GM12801 (cell line): ENCODE results near the gene LOC101059915.
"Not testable (repeated sequence)": the region's sequence is repeated elsewhere in the genome, so short reads cannot be mapped to it uniquely, and the experiment has no call there.

Source experiments
- CTCF ChIP-seq: IDR thresholded peaks from one replicate; pipeline ENCODE4 v1.5.1; 2011; ENCODE audit warnings: control low read depth; ENCODE audit not compliant: insufficient read length; ENCODE audit errors: extremely low read depth

Gene LOC101059915

DNA sequence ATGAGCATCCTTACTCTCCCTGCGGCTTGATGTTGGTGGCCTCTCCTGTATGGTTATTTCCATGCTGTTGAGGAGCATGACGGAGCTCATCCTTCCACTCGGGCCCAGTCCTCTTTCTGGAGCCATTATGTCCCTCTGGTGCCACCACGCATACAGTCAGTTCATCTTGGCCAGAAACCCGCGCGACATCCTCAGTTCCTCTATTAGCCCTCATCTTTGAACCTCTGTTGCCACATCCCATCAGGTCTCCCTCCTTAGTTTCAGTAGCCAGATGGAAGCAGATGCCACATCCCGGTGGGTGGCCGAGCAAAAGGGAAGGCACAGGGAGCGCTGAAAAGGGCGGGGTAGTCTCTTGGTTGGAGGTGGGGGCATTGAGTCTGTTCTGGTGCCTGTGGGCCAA, 4.6 kb downstream of the LOC101059915 start:
- no peak for TF ChIP-seq CTCF

- no peak for TF ChIP-seq CTCF
These were observed 12.3 kb downstream of the LOC101059915 start for GRCh38 chrX:71679575-71680207.

DNA sequence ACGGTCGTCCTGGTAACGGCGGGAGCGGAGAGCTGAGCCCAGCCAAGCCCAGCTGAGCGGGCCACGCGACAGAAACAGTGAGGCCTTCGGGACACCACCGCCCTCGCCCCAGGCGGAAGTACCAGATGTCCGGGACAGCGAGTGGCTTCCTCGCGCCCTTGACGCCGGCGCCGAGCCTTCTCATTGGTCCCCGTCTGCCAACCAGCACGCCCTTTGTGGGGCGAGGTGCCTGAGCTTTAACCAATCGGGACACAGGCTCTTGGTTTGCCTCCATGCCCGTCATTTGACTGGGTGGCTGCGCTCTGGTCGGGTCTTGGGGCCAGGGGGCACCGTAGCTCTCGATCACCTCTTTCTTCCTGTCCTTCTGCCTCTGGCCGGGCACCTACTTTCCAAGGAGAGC, 50.8 kb downstream of the LOC101059915 start, which contains the start of gene CXorf49:
Gene CXorf49 (minus strand): TSS at position 101 of the 400 bp plus-strand sequence. CDS start 134 bp downstream, outside the sequence.
- not testable (repeated sequence) for TF ChIP-seq CTCF
